Colonic mucosa (tissue), 4 donors: ENCODE data around the gene SPDEF. TPM values are rescaled to one million over a fixed set of nuclear protein-coding genes. Genes with fewer than 3 reads are reported as not detected.

Source experiments
- DNase-seq: peaks from one replicate; pipeline ENCODE4 v3.0.0-alpha.2; 2020
- H3K27ac ChIP-seq: fragments of 200-600 bp; one replicate; pipeline ENCODE4 v1.8.0; 2021
- H3K27me3 ChIP-seq: fragments of 200-600 bp; one replicate; pipeline ENCODE4 v1.8.0; 2021
- H3K36me3 ChIP-seq: fragments of 200-600 bp; one replicate; pipeline ENCODE4 v1.8.0; 2021
- H3K4me1 ChIP-seq: fragments of 200-600 bp; one replicate; pipeline ENCODE4 v1.8.0; 2021; ENCODE audit warnings: mild to moderate bottlenecking
- H3K4me3 ChIP-seq: fragments of 200-600 bp; one replicate; pipeline ENCODE4 v1.8.0; 2021
- H3K9ac ChIP-seq, 2 donors: one replicate each; pipeline ENCODE4 v1.7.0; 2013; ENCODE audit warnings: control low read depth in 2 of 2, low read depth in 2 of 2, low read length in 2 of 2
- H3K9me3 ChIP-seq: fragments of 200-600 bp; one replicate; pipeline ENCODE4 v1.8.0; 2021
- intact Hi-C: fragments of 100-400 bp; cut with DNase I; formaldehyde crosslinking; loops from one replicate; pipeline ENCODE4 v1.14.1; 2022
- total RNA-seq, 2 donors: library from RNA; stranded (reverse); fragmentation: NEBNext Ultra II Directional in 1 of 2; extraction: Animal tissue kit (Norgen Biotek cat#: 25700) in 1 of 2; gene quantifications; one replicate each; pipeline ENCODE4 v1.2.1, GENCODE V29; 2021
- TF ChIP-seq, protein P1 (sequence below): fragments of 200-600 bp; IDR thresholded peaks from one replicate; pipeline ENCODE4 v1.8.0; 2022; ENCODE audit warnings: antibody characterized with exemption, mild to moderate bottlenecking
- donor health status: healthy.
- donor health status: DM: no; HTN: no; CAD: no.
- donor health status: DM: no; HTN: no; CAD: no.

The SPDEF gene
- total RNA-seq, 2 donors from 2014 or later: 71.0 to 102 TPM

DNA sequence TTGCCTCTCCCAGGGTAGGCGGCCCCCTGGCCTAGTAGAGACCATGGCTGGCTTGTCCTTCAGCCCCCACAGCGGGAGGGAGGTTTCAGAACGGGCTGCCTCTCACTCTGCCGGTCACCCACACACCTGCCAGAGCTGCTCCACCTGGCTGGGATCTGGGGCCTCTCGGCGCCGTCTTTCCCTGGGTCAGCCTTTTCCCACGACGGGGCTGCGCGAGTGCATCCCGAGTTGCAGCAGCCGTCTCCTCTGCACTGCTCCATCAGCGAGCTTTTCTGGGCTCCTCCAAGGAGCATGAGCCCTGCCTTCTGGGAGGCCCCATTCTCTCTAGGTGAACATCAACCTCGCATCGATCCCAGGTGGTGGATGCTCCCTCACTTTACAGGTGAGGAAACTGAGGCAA, 15.9 kb upstream of the SPDEF start:
- H3K4me1 ChIP-seq: peaks cover 4% of the 10 kb centered on the region
- no peaks in the 10 kb centered on the region for H3K9me3 ChIP-seq
- no peak for DNase-seq
- TF ChIP-seq, protein P1, sequence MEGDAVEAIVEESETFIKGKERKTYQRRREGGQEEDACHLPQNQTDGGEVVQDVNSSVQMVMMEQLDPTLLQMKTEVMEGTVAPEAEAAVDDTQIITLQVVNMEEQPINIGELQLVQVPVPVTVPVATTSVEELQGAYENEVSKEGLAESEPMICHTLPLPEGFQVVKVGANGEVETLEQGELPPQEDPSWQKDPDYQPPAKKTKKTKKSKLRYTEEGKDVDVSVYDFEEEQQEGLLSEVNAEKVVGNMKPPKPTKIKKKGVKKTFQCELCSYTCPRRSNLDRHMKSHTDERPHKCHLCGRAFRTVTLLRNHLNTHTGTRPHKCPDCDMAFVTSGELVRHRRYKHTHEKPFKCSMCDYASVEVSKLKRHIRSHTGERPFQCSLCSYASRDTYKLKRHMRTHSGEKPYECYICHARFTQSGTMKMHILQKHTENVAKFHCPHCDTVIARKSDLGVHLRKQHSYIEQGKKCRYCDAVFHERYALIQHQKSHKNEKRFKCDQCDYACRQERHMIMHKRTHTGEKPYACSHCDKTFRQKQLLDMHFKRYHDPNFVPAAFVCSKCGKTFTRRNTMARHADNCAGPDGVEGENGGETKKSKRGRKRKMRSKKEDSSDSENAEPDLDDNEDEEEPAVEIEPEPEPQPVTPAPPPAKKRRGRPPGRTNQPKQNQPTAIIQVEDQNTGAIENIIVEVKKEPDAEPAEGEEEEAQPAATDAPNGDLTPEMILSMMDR: no peak
- no peak overlapping the region for H3K4me3 ChIP-seq
- H3K27me3 ChIP-seq: no peaks in the 10 kb centered on the region
- intact Hi-C loops: no loop called here
- no peak overlapping the region for H3K27ac ChIP-seq
- no peaks in the 10 kb centered on the region for H3K36me3 ChIP-seq
- no peak overlapping the region for H3K9ac ChIP-seq

DNA sequence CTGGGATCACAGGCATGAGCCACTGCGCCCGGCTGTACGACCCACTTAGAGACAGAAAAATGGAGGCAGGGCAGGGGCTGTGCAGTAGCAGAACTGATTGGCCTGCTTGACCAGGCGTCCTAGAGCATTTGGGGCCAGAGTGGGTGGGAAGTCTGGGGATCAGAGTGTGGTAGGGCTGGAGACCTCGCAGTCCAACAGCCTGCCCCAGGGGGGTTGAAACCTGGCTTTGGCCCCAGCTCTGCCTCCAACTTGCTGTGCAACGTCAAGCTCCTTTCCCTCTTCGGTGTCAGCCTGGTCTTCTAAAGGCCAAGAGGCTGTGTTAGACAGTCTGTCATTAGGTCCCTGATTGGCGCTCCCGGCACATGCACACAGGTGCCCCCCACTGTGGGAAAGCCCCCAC, 15.3 kb upstream of the SPDEF start:
- Histone ChIP-seq H3K27me3 (no peaks in the 10 kb centered on the region), H3K36me3 (no peaks in the 10 kb centered on the region), H3K4me1 (peaks cover 4% of the 10 kb centered on the region), H3K9ac (no peak overlapping the region), H3K9me3 (no peaks in the 10 kb centered on the region), H3K27ac (no peak overlapping the region), H3K4me3 (no peak overlapping the region)
- DNase-seq: no peak
- TF ChIP-seq, protein P1: no peak
- intact Hi-C loops: no loop called here

DNA sequence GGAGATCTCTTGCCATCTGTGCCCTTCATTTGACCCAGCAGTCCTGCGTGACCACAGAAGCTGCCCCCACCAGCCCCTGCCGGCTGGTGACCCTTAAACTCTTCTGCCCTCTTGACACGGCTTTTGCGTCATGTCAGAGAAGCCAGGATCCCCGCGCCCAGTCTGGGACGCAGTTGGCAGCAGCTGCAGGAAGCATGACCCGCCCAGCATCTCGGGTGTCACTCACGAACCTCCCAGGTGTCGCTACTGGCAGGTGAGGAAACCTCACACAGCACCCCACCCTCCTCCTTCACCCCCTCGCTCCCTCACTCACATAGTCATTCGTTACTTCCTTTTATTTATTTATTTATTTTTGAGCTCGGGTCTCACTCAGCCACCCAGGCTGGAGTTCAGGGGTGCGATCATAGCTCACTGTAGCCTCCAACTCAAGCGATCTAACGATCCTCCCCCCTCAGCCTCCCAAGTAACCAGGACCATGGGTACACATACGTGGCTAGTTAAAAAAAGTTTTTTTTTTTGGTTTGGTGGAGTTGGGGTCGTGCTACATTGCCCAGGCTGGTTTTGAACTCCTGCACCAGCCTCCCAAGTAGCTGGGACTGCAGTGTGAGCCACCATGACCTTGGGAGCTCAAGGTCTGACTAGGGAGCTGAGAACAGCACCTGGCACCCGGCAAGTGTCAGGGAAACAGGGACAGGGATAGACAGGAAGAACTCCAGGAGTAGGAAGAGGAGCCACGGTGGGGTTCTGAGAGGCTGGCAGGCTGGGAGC, 14.1 kb upstream of the SPDEF start:
- H3K27ac ChIP-seq: no peak overlapping the region
- H3K9me3 ChIP-seq: no peaks in the 10 kb centered on the region
- TF ChIP-seq, protein P1: no peak
- intact Hi-C loops: no loop called here
- no peaks in the 10 kb centered on the region for H3K27me3 ChIP-seq
- peaks cover 4% of the 10 kb centered on the region for H3K4me1 ChIP-seq
- H3K4me3 ChIP-seq: no peak overlapping the region
- H3K36me3 ChIP-seq: no peaks in the 10 kb centered on the region
- peak; percentile 65 for DNase-seq
- H3K9ac ChIP-seq: peak overlapping the region; percentile 24 to 26

DNA sequence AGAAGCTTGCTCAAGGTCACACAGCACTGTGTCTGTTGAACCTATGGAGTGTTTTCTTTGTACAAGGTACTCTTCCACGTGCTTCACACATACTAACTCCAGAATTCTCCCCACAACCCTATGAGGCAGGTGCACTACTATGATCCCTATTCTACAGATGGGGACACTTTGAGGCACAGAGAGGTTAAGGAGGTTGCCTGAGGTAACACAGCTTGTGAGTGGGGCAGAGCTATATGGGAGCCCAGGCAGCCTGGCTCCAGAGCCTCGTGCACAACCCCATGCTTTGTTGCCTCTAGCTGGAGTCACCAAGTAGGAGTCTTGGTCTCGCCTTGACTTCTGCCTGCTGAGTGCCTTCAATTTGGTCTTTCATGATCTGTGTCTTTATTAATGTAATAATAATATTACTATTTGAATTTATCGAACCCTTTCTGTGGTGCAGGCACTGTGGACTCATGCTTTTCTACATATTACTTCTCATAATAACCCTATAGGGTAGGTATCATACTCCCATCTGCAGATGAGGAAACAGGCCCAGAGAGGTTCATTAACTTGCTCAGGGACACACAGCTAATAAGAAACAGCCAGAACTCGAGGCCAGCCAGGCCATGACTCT, 13.3 kb upstream of the SPDEF start:
- no peaks in the 10 kb centered on the region for H3K27me3 ChIP-seq
- no peaks in the 10 kb centered on the region for H3K36me3 ChIP-seq
- TF ChIP-seq, protein P1: no peak
- no peak for DNase-seq
- H3K9me3 ChIP-seq: no peaks in the 10 kb centered on the region
- H3K9ac ChIP-seq: no peak overlapping the region
- peaks cover 4% of the 10 kb centered on the region for H3K4me1 ChIP-seq
- intact Hi-C loops: no loop called here
- H3K27ac ChIP-seq: no peak overlapping the region
- no peak overlapping the region for H3K4me3 ChIP-seq

DNA sequence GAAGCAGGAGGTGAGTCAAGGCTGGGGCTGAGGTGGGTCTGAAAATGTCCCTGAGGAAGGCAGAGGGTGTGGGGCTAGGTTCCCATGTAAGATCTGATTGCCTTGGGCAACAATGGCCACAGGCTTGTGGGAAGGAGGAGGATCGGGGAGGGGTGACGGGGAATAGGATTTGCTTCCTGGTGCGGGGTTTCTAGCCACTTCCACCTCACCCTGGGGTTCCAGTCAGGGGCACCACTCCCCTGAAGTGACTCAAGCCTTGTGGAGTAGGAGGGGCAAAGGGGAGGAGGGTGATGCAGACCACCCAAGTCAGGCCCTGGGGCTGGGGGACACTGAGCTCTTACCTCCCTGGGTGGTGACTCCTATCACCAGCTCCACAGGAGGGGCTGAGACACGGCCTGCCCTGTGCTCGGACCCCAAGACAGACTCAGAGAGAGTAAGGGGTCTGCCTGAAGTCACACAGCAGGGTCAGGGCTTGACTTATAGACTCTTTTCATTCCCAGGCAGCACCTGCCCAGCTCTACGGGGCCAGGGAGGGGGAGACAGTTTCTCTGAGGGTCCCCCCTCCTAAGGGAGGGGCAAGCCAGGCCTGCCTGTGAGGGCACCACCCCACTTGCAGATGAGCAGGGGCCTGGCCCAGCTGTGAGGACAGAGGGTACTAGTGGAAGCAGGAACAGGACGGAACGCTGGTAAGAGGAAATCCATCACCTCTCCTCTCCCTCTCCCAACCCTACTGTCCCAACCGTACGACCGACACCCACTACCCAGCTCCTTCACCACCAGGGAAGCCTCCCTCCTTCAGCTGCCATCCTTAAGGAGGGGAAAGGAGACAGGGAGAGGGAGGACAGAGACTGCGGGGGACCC, 12.4 kb upstream of the SPDEF start:
- no peaks in the 10 kb centered on the region for H3K9me3 ChIP-seq
- intact Hi-C loops: no loop called here
- DNase-seq: no peak
- H3K36me3 ChIP-seq: no peaks in the 10 kb centered on the region
- no peaks in the 10 kb centered on the region for H3K27me3 ChIP-seq
- no peak overlapping the region for H3K4me3 ChIP-seq
- H3K27ac ChIP-seq: no peak overlapping the region
- TF ChIP-seq, protein P1: no peak
- H3K4me1 ChIP-seq: peaks cover 3% of the 10 kb centered on the region
- H3K9ac ChIP-seq: no peak overlapping the region
